SH-SY5Y (cell line): ENCODE data around the gene PRKCD.

Experiments
- GATA2 ChIP-seq: IDR thresholded peaks from 2 replicates; pipeline ENCODE4 v1.6.1; 2011; ENCODE audit warnings: mild to moderate bottlenecking, low read depth, low read length
- GATA3 ChIP-seq: IDR thresholded peaks from 2 replicates; pipeline ENCODE4 v1.6.1; 2011; ENCODE audit warnings: low read depth, mild to moderate bottlenecking, low read length, moderate library complexity

GRCh38 chr3:53155760-53156159, 5.2 kb upstream of the PRKCD start:
- TF ChIP-seq GATA2 (no peak), GATA3 (no peak)
